Neural crest cell (in vitro differentiated cells): ENCODE data around the gene HSD17B3. TPM values are rescaled to one million over a fixed set of nuclear protein-coding genes. Genes with fewer than 3 reads are reported as not detected.

Experiments used
- DNase-seq: peaks from one replicate; pipeline ENCODE4 v3.0.0; 2021; ENCODE audit warnings: low read depth, mixed read lengths, low spot score
- H3K27ac Mint-ChIP-seq: one replicate; pipeline ENCODE4 v1.8.0; 2021; ENCODE audit warnings: mild to moderate bottlenecking, mixed read lengths; ENCODE audit not compliant: unreplicated experiment
- H3K27me3 Mint-ChIP-seq: 2 replicates; pipeline ENCODE4 v1.8.0; 2021; ENCODE audit warnings: low read depth, mild to moderate bottlenecking, mixed read lengths
- H3K36me3 Mint-ChIP-seq: 2 replicates; pipeline ENCODE4 v1.8.0; 2021; ENCODE audit warnings: low read depth, mild to moderate bottlenecking, mixed read lengths
- H3K4me1 Mint-ChIP-seq: 2 replicates; pipeline ENCODE4 v1.8.0; 2021; ENCODE audit warnings: mixed read lengths
- H3K4me3 Mint-ChIP-seq: one replicate; pipeline ENCODE4 v1.8.0; 2021; ENCODE audit warnings: mild to moderate bottlenecking, mixed read lengths
- H3K9me3 Mint-ChIP-seq: 2 replicates; pipeline ENCODE4 v1.8.0; 2021; ENCODE audit warnings: mixed read lengths
- CTCF ChIP-seq: fragments of 200-600 bp; sonication (generic); conservative IDR thresholded peaks from 2 replicates; pipeline ENCODE4 v1.5.0; 2021; ENCODE audit warnings: antibody characterized with exemption, mild to moderate bottlenecking
- total RNA-seq: library from RNA; stranded (reverse); gene quantifications from 2 replicates; pipeline ENCODE4 v1.2.1, GENCODE V29; 2021

Gene HSD17B3
- total RNA-seq, 1 donor from 2014 or later = not detected

GRCh38 chr9:96214635-96215034 is 87.3 kb downstream of the HSD17B3 start:
- H3K9me3 Mint-ChIP-seq = no peaks in the 10 kb centered on the region
- no peak overlapping the region for H3K27ac Mint-ChIP-seq

GRCh38 chr9:96209407-96210271 is 92.3 kb downstream of the HSD17B3 start:
- Mint-ChIP-seq H3K36me3 (peaks cover 2% of the 10 kb centered on the region), H3K4me1 (no peaks in the 10 kb centered on the region), H3K9me3 (no peaks in the 10 kb centered on the region), H3K27ac (no peak overlapping the region), H3K4me3 (no peak overlapping the region), H3K27me3 (peaks cover 2% of the 10 kb centered on the region)
- no peak for DNase-seq
- TF ChIP-seq CTCF = no peak

More at GRCh38 chr9:96214635-96215034, 87.3 kb downstream of the HSD17B3 start:
- Mint-ChIP-seq H3K4me1 (peaks cover 23% of the 10 kb centered on the region), H3K4me3 (no peak overlapping the region), H3K36me3 (peaks cover 2% of the 10 kb centered on the region), H3K27me3 (peaks cover 4% of the 10 kb centered on the region)
- no peak for TF ChIP-seq CTCF
- no peak for DNase-seq

- no peaks in the 10 kb centered on the region for H3K9me3 Mint-ChIP-seq
These were observed 95.7 kb downstream of the HSD17B3 start for GRCh38 chr9:96206156-96206751.

GRCh38 chr9:96204853-96205252 is 97.1 kb downstream of the HSD17B3 start:
- no peak overlapping the region for H3K4me3 Mint-ChIP-seq
- peaks cover 4% of the 10 kb centered on the region for H3K4me1 Mint-ChIP-seq
- TF ChIP-seq CTCF = no peak
- no peaks in the 10 kb centered on the region for H3K9me3 Mint-ChIP-seq
- peaks cover 3% of the 10 kb centered on the region for H3K27me3 Mint-ChIP-seq
- DNase-seq = no peak
- no peaks in the 10 kb centered on the region for H3K36me3 Mint-ChIP-seq
- H3K27ac Mint-ChIP-seq = no peak overlapping the region

More at GRCh38 chr9:96206156-96206751, 95.7 kb downstream of the HSD17B3 start:
- no peaks in the 10 kb centered on the region for H3K4me1 Mint-ChIP-seq
- H3K4me3 Mint-ChIP-seq = no peak overlapping the region
- H3K27ac Mint-ChIP-seq = no peak overlapping the region
- no peak for DNase-seq
- H3K27me3 Mint-ChIP-seq = peaks cover 2% of the 10 kb centered on the region
- TF ChIP-seq CTCF = no peak
- peaks cover 2% of the 10 kb centered on the region for H3K36me3 Mint-ChIP-seq

GRCh38 chr9:96203867-96204501 is 98.0 kb downstream of the HSD17B3 start:
- no peak overlapping the region for H3K4me3 Mint-ChIP-seq
- no peaks in the 10 kb centered on the region for H3K36me3 Mint-ChIP-seq
- H3K27ac Mint-ChIP-seq = peak overlapping the region; percentile 81
- H3K9me3 Mint-ChIP-seq = no peaks in the 10 kb centered on the region
- peaks cover 4% of the 10 kb centered on the region for H3K4me1 Mint-ChIP-seq
- no peak for TF ChIP-seq CTCF
- H3K27me3 Mint-ChIP-seq = peaks cover 4% of the 10 kb centered on the region
- DNase-seq = no peak
